ENCODE measurements around the gene PHKB. TPM values are rescaled to one million over a fixed set of nuclear protein-coding genes. Genes with fewer than 3 reads are reported as not detected.
"Not testable (repeated sequence)": the region's sequence is repeated elsewhere in the genome, so short reads cannot be mapped to it uniquely, and the experiment has no call there.

PHKB gene
- 39.3 and 48.7 TPM in 2 replicates for total RNA-seq (2012; rRNA removed)

DNA sequence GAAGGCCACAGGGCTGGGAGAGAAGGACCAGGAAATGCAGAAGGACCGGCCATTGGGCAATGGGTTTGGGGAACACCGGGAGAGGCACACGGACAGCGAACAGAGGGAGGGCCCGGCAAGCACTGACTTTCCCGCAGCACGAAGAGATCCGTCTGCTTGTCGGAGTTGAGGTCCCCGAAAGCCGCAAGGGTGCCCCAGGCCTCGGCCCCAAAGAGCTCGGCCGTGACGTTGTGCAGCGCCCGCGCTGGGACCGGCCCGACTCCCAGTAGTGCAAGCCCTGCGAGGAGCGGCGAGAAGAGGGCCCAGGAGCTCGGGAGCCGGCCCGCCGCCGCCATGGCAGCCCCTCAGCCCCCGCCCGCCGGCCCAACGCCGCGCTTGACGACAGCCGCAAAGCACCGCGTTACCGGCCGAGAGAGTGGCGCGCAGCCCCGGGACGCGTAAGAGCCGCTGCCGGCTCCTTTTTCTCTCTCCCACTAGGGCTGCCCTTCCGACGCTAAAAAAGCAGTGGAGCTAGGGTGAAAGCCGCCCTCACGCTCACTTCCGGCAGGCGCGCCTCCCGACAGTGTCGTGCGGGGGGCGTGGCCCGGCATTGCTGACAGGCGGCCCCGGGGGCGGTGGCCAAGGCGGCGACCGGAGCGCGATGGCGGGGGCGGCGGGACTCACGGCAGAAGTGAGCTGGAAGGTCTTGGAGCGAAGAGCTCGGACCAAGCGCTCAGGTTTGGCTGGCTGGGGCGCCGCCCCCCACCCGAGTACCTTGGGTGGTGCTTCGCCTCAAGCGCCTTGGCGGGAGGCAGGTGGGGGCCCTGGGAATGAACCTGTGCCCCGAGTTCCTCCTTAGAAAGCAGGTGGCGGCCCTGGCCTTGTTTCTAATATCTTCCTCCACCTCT, at the start of gene PHKB, which contains the start of gene ITFG1:
TSS of gene PHKB (plus strand) at position 621 of the 887 bp plus-strand sequence. CDS start at position 641, 20 bp downstream.
TSS of gene ITFG1 (minus strand) at position 353 of the 887 bp plus-strand sequence. CDS start at position 335, 18 bp downstream.
- no peaks in the 10 kb centered on the region for H3K27me3 ChIP-seq (ENCODE audit: control insufficient read depth, insufficient read depth, low read length)
- peak within 1 kb of the TSS; percentile 99 for H3K9ac ChIP-seq (ENCODE audit: low read depth, low read length)
- peaks cover 15% of the 10 kb centered on the region for H3K4me1 ChIP-seq (ENCODE audit: control insufficient read depth, insufficient read depth, low read length)
- no peaks in the 10 kb centered on the region for H3K9me3 ChIP-seq (replicated peaks; ENCODE audit: low read length)
- H3K4me2 ChIP-seq (ENCODE audit: low read length): peak within 1 kb of the TSS; percentile 81
- peaks cover 16% of the 10 kb centered on the region for H3K36me3 ChIP-seq (ENCODE audit: insufficient read depth, low read length)
- peak within 1 kb of the TSS; percentile 99 for H3K4me3 ChIP-seq (ENCODE audit: low read length)

DNA sequence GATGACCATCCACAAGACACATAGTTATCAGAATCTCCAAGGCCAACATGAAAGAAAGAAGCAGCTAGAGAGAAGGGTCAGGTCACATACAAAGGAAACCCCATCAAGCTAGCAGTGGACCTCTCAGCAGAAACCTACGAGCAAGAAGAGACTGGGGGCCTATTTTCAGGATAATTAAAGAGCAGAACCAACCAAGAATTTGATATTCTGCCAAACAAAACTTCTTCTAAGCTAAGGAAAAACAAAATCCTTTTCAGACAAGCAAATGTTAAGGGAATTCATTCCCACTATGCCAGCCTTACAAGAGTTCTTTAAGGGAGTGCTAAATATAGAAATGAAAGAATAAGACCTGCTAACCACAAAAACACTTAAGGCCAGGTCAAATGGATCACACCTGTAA, 48.1 kb upstream of the PHKB start:
- Histone ChIP-seq H3K4me2 (ENCODE audit: low read length) (no peak overlapping the region), H3K4me3 (ENCODE audit: low read length) (no peak overlapping the region), H3K9ac (ENCODE audit: low read depth, low read length) (no peak overlapping the region), H3K36me3 (ENCODE audit: insufficient read depth, low read length) (peaks cover 11% of the 10 kb centered on the region), H3K4me1 (ENCODE audit: control insufficient read depth, insufficient read depth, low read length) (no peaks in the 10 kb centered on the region), H3K27me3 (ENCODE audit: control insufficient read depth, insufficient read depth, low read length) (no peaks in the 10 kb centered on the region), H3K9me3 (replicated peaks; ENCODE audit: low read length) (no peaks in the 10 kb centered on the region)

DNA sequence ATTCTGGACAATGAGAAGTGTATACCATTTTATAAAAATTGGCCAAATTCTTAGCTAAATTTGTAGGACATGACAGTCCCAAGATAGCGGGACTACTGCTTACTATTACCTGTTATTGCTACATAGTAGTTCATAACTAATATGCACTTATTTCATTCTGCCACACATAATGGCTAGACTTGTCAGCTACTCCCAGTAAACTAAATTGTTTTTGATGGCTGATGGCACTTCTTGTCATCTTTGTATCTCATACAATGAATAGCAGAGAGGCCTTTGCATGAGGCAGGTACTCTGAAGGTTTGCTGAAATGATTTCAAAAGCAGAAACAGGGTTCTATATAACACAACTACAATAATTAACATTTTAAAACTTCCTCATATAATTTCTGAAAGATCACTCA, 44.3 kb upstream of the PHKB start:
- Histone ChIP-seq H3K4me2 (ENCODE audit: low read length) (no peak overlapping the region), H3K9ac (ENCODE audit: low read depth, low read length) (no peak overlapping the region), H3K27me3 (ENCODE audit: control insufficient read depth, insufficient read depth, low read length) (no peaks in the 10 kb centered on the region), H3K9me3 (replicated peaks; ENCODE audit: low read length) (no peaks in the 10 kb centered on the region), H3K4me1 (ENCODE audit: control insufficient read depth, insufficient read depth, low read length) (no peaks in the 10 kb centered on the region), H3K36me3 (ENCODE audit: insufficient read depth, low read length) (peaks cover 11% of the 10 kb centered on the region), H3K4me3 (ENCODE audit: low read length) (no peak overlapping the region)

DNA sequence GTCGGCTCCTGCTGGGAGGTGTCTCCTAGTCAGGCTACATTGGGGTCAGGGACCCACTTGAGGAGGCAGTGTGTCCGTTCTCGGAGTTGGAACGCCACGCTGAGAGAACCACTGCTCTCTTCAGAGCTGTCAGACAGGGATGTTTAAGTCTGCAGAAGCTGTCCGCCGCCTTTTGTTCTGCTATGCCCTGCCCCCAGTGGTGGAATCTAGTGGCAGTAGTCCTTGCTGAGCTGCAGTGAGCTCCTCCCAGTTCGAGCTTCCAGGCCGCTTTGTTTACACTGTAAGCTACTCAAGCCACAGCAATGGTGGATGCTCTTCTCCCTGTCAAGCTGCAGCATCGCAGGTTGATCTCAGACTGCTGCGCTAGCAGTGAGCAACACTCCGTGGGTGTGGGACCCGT, 36.3 kb upstream of the PHKB start:
- Histone ChIP-seq H3K9ac (ENCODE audit: low read depth, low read length) (no peak overlapping the region), H3K4me3 (ENCODE audit: low read length) (no peak overlapping the region), H3K36me3 (ENCODE audit: insufficient read depth, low read length) (peaks cover 24% of the 10 kb centered on the region), H3K9me3 (replicated peaks; ENCODE audit: low read length) (no peaks in the 10 kb centered on the region), H3K4me1 (ENCODE audit: control insufficient read depth, insufficient read depth, low read length) (no peaks in the 10 kb centered on the region), H3K27me3 (ENCODE audit: control insufficient read depth, insufficient read depth, low read length) (no peaks in the 10 kb centered on the region), H3K4me2 (ENCODE audit: low read length) (no peak overlapping the region)

DNA sequence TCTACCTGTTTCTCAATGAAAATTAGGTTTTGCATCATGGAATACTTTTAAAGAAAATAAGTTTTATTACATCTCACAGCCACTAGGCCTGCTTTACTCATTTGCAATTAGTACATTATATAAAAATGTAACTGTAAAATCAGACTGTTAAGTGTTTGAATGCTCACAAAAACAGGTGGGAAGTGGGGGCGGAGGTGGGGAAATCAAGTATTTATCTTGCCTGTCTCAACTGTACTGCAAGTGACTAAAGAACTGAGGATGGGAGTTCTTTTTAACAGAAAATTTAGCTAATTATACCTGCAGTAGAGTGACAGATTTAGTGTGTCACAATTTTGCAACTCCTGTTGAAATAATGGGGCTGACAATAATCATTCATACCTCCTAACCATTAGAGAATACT, 34.3 kb upstream of the PHKB start:
- H3K4me3 ChIP-seq (ENCODE audit: low read length): no peak overlapping the region
- no peaks in the 10 kb centered on the region for H3K27me3 ChIP-seq (ENCODE audit: control insufficient read depth, insufficient read depth, low read length)
- no peaks in the 10 kb centered on the region for H3K9me3 ChIP-seq (replicated peaks; ENCODE audit: low read length)
- H3K36me3 ChIP-seq (ENCODE audit: insufficient read depth, low read length): peaks cover 24% of the 10 kb centered on the region
- H3K4me2 ChIP-seq (ENCODE audit: low read length): no peak overlapping the region
- no peaks in the 10 kb centered on the region for H3K4me1 ChIP-seq (ENCODE audit: control insufficient read depth, insufficient read depth, low read length)
- H3K9ac ChIP-seq (ENCODE audit: low read depth, low read length): no peak overlapping the region

DNA sequence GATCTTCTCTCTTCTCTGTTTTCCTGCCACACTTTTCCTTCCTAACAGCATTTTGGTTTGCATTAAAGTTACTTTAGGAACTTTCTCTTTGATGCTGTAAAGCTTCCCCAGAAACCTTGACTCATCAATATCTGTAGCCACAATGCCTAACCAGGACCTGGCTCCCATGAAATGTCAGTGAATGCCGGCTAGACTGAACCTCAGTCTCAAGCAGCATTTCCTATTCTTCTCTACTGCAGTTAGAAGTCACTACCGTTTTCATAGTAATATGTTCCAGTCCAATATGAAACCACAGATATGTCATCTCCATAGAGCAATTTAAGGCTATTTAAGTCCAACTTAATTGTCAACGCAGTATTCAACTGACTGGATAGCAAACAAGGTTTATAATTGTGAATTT, 29.2 kb upstream of the PHKB start:
- Histone ChIP-seq H3K4me3 (ENCODE audit: low read length) (no peak overlapping the region), H3K4me2 (ENCODE audit: low read length) (no peak overlapping the region), H3K36me3 (ENCODE audit: insufficient read depth, low read length) (peaks cover 12% of the 10 kb centered on the region), H3K9ac (ENCODE audit: low read depth, low read length) (no peak overlapping the region), H3K27me3 (ENCODE audit: control insufficient read depth, insufficient read depth, low read length) (no peaks in the 10 kb centered on the region), H3K4me1 (ENCODE audit: control insufficient read depth, insufficient read depth, low read length) (no peaks in the 10 kb centered on the region), H3K9me3 (replicated peaks; ENCODE audit: low read length) (no peaks in the 10 kb centered on the region)

DNA sequence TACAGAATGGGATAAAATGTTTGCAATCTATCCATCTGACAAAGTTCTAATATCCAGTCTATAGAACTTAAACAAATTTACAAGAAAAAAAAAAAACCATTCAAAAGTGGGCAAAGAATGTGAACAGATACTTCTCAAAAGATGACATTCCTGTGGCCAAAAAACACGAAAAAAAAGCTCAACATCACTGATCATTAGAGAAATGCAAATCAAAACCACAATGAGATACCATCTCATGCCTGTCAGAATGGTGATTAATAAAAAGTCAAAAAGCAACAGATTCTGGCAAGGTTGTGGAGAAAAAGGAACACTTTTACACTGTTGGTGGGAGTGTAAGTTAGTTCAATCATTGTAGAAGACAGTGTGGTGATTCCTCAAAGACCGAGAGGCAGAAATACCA, 26.9 kb upstream of the PHKB start:
- H3K4me2 ChIP-seq (ENCODE audit: low read length); H3K36me3 ChIP-seq (ENCODE audit: insufficient read depth, low read length); H3K4me1 ChIP-seq (ENCODE audit: control insufficient read depth, insufficient read depth, low read length); H3K9me3 ChIP-seq (replicated peaks; ENCODE audit: low read length); H3K4me3 ChIP-seq (ENCODE audit: low read length); H3K9ac ChIP-seq (ENCODE audit: low read depth, low read length); H3K27me3 ChIP-seq (ENCODE audit: control insufficient read depth, insufficient read depth, low read length): not testable (repeated sequence)

DNA sequence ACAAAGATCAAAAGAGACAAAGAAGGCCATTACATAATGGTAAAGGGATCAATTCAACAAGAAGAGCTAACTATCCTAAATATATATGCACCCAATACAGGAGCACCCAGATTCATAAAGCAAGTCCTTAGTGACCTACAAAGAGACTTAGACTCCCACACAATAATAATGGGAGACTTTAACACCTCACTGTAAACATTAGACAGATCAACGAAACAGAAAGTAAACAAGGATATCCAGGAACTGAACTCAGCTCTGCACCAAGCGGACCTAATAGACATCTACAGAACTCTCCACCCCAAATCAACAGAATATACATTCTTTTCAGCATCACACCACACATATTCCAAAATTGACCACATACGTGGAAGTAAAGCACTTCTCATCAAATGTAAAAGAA, 21.1 kb upstream of the PHKB start:
- not testable (repeated sequence) for H3K27me3 ChIP-seq (ENCODE audit: control insufficient read depth, insufficient read depth, low read length); H3K9ac ChIP-seq (ENCODE audit: low read depth, low read length); H3K9me3 ChIP-seq (replicated peaks; ENCODE audit: low read length); H3K4me3 ChIP-seq (ENCODE audit: low read length); H3K36me3 ChIP-seq (ENCODE audit: insufficient read depth, low read length); H3K4me1 ChIP-seq (ENCODE audit: control insufficient read depth, insufficient read depth, low read length); H3K4me2 ChIP-seq (ENCODE audit: low read length)

DNA sequence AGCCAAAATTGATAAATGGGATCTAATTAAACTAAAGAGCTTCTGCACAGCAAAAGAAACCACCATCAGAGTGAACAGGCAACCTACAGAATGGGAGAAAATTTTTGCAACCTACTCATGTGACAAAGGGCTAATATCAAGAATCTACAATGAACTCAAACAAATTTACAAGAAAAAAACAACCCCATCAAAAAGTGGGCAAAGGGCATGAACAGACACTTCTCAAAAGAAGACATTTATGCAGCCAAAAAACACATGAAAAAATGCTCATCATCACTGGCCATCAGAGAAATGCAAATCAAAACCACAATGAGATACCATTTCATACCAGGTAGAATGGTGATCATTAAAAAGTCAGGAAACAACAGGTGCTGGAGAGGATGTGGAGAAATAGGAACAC, 18.2 kb upstream of the PHKB start:
- H3K9me3 ChIP-seq (replicated peaks; ENCODE audit: low read length); H3K9ac ChIP-seq (ENCODE audit: low read depth, low read length); H3K4me2 ChIP-seq (ENCODE audit: low read length); H3K4me1 ChIP-seq (ENCODE audit: control insufficient read depth, insufficient read depth, low read length); H3K27me3 ChIP-seq (ENCODE audit: control insufficient read depth, insufficient read depth, low read length); H3K36me3 ChIP-seq (ENCODE audit: insufficient read depth, low read length); H3K4me3 ChIP-seq (ENCODE audit: low read length): not testable (repeated sequence)

DNA sequence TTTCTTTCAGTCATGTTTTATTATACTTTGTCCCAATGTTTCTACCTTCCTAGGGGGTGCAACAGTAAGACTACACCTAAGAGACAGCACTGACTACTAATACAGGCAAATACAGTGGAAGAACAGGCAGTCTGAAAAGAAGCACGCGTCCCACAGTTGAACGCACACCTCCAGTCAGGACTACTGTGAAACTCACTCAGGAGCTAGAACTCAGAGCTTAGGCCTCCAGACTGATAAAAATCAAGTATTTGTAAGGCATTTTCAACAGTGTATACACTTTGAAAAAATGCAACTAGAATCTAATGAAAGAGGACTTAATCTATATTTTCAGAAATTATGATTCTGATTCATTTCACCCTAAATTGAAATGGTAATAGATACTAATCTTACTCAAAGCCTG, 14.7 kb upstream of the PHKB start:
- Histone ChIP-seq H3K9me3 (replicated peaks; ENCODE audit: low read length) (no peaks in the 10 kb centered on the region), H3K4me1 (ENCODE audit: control insufficient read depth, insufficient read depth, low read length) (no peaks in the 10 kb centered on the region), H3K27me3 (ENCODE audit: control insufficient read depth, insufficient read depth, low read length) (no peaks in the 10 kb centered on the region), H3K4me3 (ENCODE audit: low read length) (no peak overlapping the region), H3K9ac (ENCODE audit: low read depth, low read length) (no peak overlapping the region), H3K4me2 (ENCODE audit: low read length) (no peak overlapping the region), H3K36me3 (ENCODE audit: insufficient read depth, low read length) (peaks cover 29% of the 10 kb centered on the region)

DNA sequence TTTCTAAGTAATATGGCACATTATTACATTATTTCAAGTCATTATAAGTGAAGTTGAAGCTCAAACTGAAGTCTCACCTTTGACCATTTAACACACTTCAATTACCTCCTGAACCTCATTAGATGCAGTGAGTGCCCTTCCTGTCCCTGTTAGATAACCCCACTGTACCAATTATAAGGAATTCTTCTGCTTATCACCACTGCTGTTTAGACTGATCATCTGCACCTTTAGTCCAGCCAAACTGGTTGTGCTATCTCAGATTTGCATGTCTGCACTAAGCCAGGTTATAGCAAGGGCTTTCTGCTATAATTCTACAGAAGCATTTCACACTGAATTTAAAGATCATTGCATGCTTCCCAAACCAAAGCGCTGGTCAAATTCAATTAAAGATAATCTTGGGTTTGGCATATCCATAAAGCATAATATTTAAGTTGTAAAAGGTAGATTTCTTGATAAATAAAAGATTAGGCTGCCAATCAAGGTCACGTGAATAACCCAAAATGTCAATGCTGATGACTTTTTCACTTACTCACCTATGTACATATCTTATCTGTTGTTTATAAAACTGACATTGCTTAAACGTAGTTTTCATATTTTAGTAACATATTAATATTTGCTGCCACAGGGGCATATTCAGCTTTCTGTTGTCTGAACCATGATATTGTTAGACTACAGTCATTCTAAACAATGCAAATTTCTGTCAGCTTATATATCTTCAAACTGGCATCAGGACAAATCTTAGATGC, 12.1 kb upstream of the PHKB start:
- H3K4me1 ChIP-seq (ENCODE audit: control insufficient read depth, insufficient read depth, low read length): no peaks in the 10 kb centered on the region
- H3K27me3 ChIP-seq (ENCODE audit: control insufficient read depth, insufficient read depth, low read length): no peaks in the 10 kb centered on the region
- H3K9me3 ChIP-seq (replicated peaks; ENCODE audit: low read length): no peaks in the 10 kb centered on the region
- H3K9ac ChIP-seq (ENCODE audit: low read depth, low read length): no peak overlapping the region
- H3K4me3 ChIP-seq (ENCODE audit: low read length): no peak overlapping the region
- peaks cover 46% of the 10 kb centered on the region for H3K36me3 ChIP-seq (ENCODE audit: insufficient read depth, low read length)
- no peak overlapping the region for H3K4me2 ChIP-seq (ENCODE audit: low read length)

Data from skeletal muscle satellite cell (primary cell).